ENCODE measurements around the gene CCDC50.

CCDC50 gene

DNA sequence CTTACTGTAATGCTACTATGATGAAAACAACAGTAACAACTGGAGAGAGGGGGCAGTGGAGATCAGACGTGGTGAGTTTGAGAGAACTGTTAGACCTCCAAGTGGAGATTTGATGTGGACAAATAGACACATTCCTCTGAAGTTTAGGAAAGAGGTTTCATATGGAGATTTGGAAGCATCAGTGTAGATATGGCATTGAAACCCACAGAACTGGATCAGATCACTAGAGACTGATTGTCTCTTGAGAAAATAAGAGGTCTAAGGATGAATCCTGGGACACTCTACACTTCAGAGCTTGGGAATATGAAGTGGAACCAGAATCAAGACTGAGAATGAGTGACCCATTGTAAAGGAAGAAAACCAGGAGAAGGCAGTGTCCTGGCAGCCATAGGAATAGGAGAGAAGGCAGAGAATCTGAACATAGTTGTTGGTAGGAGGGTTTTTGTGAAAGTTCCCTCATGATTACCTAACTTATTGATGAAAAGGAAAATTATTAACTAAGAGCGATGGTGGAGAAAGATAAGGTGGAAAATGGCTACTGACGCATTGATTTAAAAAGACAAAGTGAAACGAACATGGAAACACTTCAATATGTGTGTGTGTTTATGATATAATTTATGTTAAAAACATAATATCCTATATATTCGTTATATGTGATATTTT, 102.1 kb downstream of the CCDC50 start:
- FAIRE-seq = no peak

DNA sequence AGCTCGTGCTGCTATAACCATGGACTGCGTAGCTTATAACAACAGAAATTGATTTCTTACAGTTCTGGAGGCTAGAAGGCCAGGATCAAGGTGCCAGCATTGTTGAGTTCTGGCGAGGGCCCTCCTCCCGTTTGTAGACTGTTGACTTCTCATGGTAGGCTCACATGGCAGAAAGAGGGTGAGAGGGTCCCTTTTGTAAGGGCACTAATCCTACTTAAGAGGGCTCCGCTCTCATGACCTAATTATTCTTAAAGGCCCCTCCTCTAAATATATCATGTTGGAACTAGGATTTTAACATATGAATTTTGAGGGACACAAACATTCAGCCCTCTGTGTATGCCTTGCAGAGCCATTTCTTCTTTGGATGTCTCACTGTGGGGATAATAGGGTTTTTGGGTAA, 103.0 kb downstream of the CCDC50 start:
- no peak for FAIRE-seq

DNA sequence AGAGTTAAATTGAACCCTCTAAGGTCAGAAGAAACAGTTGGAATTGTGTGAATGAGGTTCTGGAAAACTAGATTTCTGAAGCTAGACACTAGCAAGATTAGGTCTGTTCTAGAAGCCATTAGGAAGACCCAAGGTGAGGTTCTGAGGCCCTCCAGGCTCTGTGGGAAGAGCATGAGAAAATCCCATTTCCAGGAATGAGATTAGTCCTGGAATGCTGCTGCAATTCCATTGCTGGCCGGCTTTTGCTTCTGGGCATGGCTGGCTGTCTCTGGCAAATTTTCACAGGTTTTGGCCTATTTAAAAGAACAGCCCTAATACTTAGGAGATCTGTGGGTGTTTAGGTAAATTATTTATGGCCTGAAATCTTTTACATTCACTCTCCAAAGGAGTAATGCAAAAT, 104.8 kb downstream of the CCDC50 start:
- FAIRE-seq = no peak

DNA sequence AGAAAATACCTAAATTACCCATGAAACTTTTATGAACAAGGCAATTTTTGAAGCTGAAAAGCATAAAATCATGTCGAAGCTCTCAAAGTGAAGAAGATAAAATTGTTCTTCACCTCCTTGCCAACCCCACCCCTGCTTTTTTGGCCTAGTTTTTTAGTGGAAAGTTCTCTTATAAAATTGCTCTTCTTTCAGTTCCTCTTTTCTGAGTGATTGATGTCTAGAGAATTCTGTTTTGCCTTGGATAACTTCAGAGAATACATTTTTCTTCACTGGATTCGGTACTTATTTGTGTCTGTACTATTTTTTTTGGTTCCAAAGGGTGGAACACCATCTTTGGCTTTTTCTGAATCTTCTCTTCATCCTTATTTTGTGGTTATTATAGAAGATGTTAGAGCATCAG, 106.8 kb downstream of the CCDC50 start:
- FAIRE-seq = no peak

DNA sequence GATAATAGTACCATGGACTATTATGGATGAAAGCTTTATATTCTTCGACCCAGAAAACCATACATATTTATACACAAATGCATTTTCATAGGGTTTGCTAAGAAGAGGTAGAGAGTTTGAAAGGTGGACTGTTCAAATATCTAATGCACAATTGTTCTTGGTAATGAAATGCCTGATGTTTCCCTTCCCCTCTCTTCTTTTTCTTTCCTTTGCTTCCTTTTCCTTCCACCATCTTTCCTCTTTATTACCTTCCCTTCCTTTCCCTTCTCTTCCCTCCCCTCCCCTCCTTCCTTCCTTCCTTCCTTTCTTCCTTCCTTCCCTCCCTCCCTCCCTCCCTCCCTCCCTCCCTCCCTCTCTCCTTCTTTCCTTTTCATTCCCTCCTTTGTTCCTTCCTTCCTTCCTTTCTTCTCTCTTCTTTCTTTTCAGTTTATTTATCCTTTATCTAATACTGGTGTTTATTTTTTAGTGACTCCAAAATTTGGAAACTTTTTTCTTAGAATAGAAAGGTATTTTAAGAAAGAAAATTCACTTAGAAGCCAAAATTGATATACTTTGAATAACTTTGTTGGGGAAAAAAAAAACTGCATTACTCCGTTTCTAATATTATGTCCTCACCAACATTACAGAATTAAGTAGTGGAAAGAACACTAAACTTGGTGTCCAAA, 109.1 kb downstream of the CCDC50 start:
- no peak for FAIRE-seq

DNA sequence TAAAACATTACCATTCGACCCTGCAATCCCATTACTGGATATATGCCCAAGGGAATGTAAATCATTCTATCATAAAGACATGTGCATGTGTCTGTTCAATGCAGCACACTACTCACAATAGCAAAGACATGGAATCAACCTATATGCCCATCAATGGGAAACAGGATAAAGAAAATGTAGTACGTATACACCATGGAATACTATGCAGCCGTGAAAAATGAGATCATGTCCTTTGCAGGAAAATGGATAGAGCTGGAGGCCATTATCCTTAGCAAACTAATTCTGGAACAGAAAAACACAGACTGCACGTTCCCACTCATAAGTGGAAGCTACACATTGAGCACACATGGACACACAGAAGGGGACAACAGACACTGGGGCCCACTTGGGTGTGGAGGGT, 111.3 kb downstream of the CCDC50 start:
- FAIRE-seq = no peak

DNA sequence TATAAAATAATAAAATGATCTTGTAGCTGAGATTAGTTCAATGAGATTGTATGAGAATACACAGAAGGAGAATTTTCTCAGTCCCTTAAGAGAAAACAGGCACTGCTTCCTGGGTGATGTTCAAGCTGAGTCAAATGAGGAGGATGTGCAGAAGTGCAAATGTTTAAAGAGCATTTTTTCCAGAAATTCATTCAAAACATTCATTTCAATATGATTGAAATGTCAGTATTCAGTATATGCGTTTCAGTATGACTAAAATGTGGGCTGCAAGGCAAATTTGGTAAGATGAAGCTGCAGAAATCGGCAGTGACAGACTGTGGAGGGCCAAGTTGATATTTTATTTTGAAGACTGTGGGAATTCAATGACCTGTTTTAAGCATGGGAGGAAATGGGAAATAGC, 112.5 kb downstream of the CCDC50 start:
- no peak for FAIRE-seq

DNA sequence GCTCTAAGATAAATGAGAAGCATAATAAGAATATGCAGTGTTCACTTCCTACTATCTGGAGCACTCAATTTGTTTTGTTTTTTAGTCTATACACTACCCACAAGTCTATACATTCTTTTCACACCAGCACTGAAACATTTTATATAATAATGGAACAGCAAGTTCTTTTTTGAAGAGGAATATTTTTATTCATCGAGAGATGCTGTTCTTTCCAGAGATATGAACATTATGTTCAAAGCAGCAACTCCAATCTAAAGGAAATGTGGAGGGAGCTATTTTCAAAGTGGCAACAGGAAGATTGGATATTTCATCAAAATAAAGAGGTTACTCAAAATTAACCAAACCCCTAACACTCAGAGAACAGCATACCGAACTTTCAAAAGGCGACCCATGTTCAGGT, 115.4 kb downstream of the CCDC50 start:
- no peak for FAIRE-seq
